Measurements from ENCODE around the gene IL17RD.

The IL17RD gene

DNA sequence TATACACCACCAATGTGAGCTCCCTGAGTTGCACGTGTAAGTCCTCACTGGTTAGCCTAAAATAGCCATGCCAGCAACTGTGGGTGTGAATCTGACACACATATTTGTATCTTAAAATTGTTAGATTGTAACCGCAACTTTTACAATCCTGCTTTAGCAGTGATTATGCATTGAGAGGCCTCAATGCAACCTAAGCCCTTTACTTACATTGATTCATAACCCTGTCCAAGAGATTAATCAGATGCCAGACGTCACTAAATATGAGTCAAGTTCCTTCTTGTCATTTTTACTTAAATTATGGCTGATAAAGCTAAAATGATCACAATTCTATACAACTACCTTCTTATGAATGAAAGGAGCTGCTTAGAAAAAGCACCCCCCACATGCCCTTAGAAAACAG, 46.9 kb downstream of the IL17RD start:
- Histone ChIP-seq H3K79me1 (ENCODE audit: low read depth, low read length) (peaks cover 9% of the 10 kb centered on the region), H4K91ac (ENCODE audit: low read depth, low read length, poor library complexity) (no peak overlapping the region), H3K23ac (ENCODE audit: low read depth, low read length, poor library complexity) (no peak overlapping the region), H3K9me3 (replicated peaks in 1 of 2; ENCODE audit: control insufficient read depth in 2 of 2, insufficient read depth in 1 of 2, low read depth in 1 of 2, low read length in 2 of 2) (no peaks in the 10 kb centered on the region), H2AFZ (ENCODE audit: low read length) (no peak overlapping the region), H3K4ac (ENCODE audit: low read length) (no peak overlapping the region), H3K4me1 (ENCODE audit: control insufficient read depth in 2 of 2, insufficient read depth in 1 of 2, low read depth in 1 of 2, low read length in 2 of 2) (peaks cover 0 to 8% of the 10 kb centered on the region in 2 donors), H3K14ac (ENCODE audit: low read length) (no peak overlapping the region), H3K4me3 (ENCODE audit: low read length in 2 of 2) (no peak overlapping the region), H2BK5ac (ENCODE audit: low read length) (no peak overlapping the region), H3K4me2 (ENCODE audit: insufficient read depth, low read length, poor library complexity, severe bottlenecking) (no peak overlapping the region), H2BK120ac (ENCODE audit: low read depth, low read length) (no peak overlapping the region), H3K18ac (ENCODE audit: low read length) (no peak overlapping the region), H4K8ac (ENCODE audit: low read depth, low read length) (no peak overlapping the region), H3K27me3 (ENCODE audit: control insufficient read depth in 3 of 3, insufficient read depth in 3 of 3, low read depth in 1 of 3, low read length in 3 of 3) (no peaks in the 10 kb centered on the region), H3K27ac (replicated peaks; ENCODE audit: low read length) (no peak overlapping the region), H3K9ac (ENCODE audit: low read depth, low read length, poor library complexity) (no peak overlapping the region), H3K36me3 (replicated peaks in 1 of 2; ENCODE audit: control insufficient read depth in 2 of 2, insufficient read depth in 2 of 2, low read length in 2 of 2) (peaks cover 9 to 44% of the 10 kb centered on the region in 2 donors), H2AK5ac (ENCODE audit: low read depth, low read length) (no peak overlapping the region), H2BK12ac (ENCODE audit: low read length) (no peak overlapping the region), H2BK15ac (ENCODE audit: low read length) (no peak overlapping the region)
- WGBS, 2 donors (ENCODE audit: extremely low coverage in 2 of 2, insufficient read length in 2 of 2, insufficient replicate concordance in 1 of 2): no CpG with 5 or more reads among the region's 3 CpGs
- no peak for DNase-seq (ENCODE audit: low spot score)

DNA sequence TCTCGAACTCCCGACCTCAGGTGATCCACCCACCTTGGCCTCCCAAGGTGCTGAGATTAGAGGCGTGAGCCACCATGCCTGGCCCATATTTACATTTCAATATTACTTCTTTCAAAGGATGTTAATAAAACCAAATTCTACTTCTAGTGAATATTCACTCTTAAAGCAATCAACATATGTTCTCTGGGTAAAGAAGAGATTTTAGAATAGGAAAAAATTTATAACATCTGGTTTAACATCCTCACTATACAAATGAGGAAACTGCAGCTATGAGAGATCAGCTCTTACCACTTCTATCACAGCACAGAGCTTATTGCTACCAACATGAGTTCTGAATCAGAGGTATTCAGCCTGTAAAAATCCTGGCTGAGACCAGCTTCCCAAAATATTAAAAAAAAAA, 48.7 kb downstream of the IL17RD start:
- no peaks in the 10 kb centered on the region for H3K9me3 ChIP-seq (replicated peaks in 1 of 2; ENCODE audit: control insufficient read depth in 2 of 2, insufficient read depth in 1 of 2, low read depth in 1 of 2, low read length in 2 of 2)
- no peak overlapping the region for H3K18ac ChIP-seq (ENCODE audit: low read length)
- no CpG with 5 or more reads among the region's 3 CpGs for WGBS, 2 donors (ENCODE audit: extremely low coverage in 2 of 2, insufficient read length in 2 of 2, insufficient replicate concordance in 1 of 2)
- no peak overlapping the region for H2BK15ac ChIP-seq (ENCODE audit: low read length)
- H3K14ac ChIP-seq (ENCODE audit: low read length): no peak overlapping the region
- H3K79me1 ChIP-seq (ENCODE audit: low read depth, low read length): peaks cover 3% of the 10 kb centered on the region
- H2AFZ ChIP-seq (ENCODE audit: low read length): no peak overlapping the region
- H3K4me3 ChIP-seq (ENCODE audit: low read length in 2 of 2): no peak overlapping the region
- no peak overlapping the region for H2BK12ac ChIP-seq (ENCODE audit: low read length)
- no peaks in the 10 kb centered on the region for H3K27me3 ChIP-seq (ENCODE audit: control insufficient read depth in 3 of 3, insufficient read depth in 3 of 3, low read depth in 1 of 3, low read length in 3 of 3)
- H3K23ac ChIP-seq (ENCODE audit: low read depth, low read length, poor library complexity): no peak overlapping the region
- no peak for DNase-seq (ENCODE audit: low spot score)
- H2BK5ac ChIP-seq (ENCODE audit: low read length): no peak overlapping the region
- no peak overlapping the region for H4K91ac ChIP-seq (ENCODE audit: low read depth, low read length, poor library complexity)
- no peak overlapping the region for H3K9ac ChIP-seq (ENCODE audit: low read depth, low read length, poor library complexity)
- H3K36me3 ChIP-seq (replicated peaks in 1 of 2; ENCODE audit: control insufficient read depth in 2 of 2, insufficient read depth in 2 of 2, low read length in 2 of 2): peaks cover 13 to 52% of the 10 kb centered on the region in 2 donors
- H2AK5ac ChIP-seq (ENCODE audit: low read depth, low read length): no peak overlapping the region
- no peak overlapping the region for H3K4ac ChIP-seq (ENCODE audit: low read length)
- no peak overlapping the region for H3K27ac ChIP-seq (replicated peaks; ENCODE audit: low read length)
- no peak overlapping the region for H4K8ac ChIP-seq (ENCODE audit: low read depth, low read length)
- no peak overlapping the region for H2BK120ac ChIP-seq (ENCODE audit: low read depth, low read length)
- H3K4me1 ChIP-seq (ENCODE audit: control insufficient read depth in 2 of 2, insufficient read depth in 1 of 2, low read depth in 1 of 2, low read length in 2 of 2): peaks cover 0 to 6% of the 10 kb centered on the region in 2 donors
- no peak overlapping the region for H3K4me2 ChIP-seq (ENCODE audit: insufficient read depth, low read length, poor library complexity, severe bottlenecking)

DNA sequence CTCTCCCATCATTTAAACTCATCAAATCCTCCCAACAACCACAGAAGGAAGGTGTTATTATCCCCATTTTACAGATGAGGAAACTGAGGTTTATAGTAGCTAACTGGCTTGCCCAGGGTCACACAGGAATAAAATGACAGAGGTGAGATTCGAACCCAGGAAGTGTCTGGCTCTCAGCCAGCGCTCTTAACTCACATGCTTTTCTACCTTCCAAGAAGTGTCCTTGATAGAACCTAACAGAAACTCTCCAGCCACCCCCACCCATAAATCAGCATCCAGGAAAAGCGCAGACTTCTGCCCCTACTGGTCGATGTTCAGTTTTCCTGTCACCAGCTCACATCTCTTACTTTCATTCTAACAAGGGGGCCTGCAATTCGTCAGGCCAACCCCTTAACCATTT, 52.9 kb downstream of the IL17RD start:
- no peak overlapping the region for H3K4me3 ChIP-seq (ENCODE audit: low read length in 2 of 2)
- no peak overlapping the region for H2BK12ac ChIP-seq (ENCODE audit: low read length)
- no peak overlapping the region for H3K23ac ChIP-seq (ENCODE audit: low read depth, low read length, poor library complexity)
- no peak overlapping the region for H2AK5ac ChIP-seq (ENCODE audit: low read depth, low read length)
- no peaks in the 10 kb centered on the region for H3K9me3 ChIP-seq (replicated peaks in 1 of 2; ENCODE audit: control insufficient read depth in 2 of 2, insufficient read depth in 1 of 2, low read depth in 1 of 2, low read length in 2 of 2)
- no peak for DNase-seq (ENCODE audit: low spot score)
- no peak overlapping the region for H3K9ac ChIP-seq (ENCODE audit: low read depth, low read length, poor library complexity)
- H3K18ac ChIP-seq (ENCODE audit: low read length): no peak overlapping the region
- no CpG with 5 or more reads among the region's 5 CpGs for WGBS, 2 donors (ENCODE audit: extremely low coverage in 2 of 2, insufficient read length in 2 of 2, insufficient replicate concordance in 1 of 2)
- no peaks in the 10 kb centered on the region for H3K27me3 ChIP-seq (ENCODE audit: control insufficient read depth in 3 of 3, insufficient read depth in 3 of 3, low read depth in 1 of 3, low read length in 3 of 3)
- no peak overlapping the region for H3K14ac ChIP-seq (ENCODE audit: low read length)
- no peak overlapping the region for H4K91ac ChIP-seq (ENCODE audit: low read depth, low read length, poor library complexity)
- H2BK15ac ChIP-seq (ENCODE audit: low read length): no peak overlapping the region
- peak overlapping the region; percentile 50 for H3K27ac ChIP-seq (replicated peaks; ENCODE audit: low read length)
- no peak overlapping the region for H4K8ac ChIP-seq (ENCODE audit: low read depth, low read length)
- H2BK5ac ChIP-seq (ENCODE audit: low read length): no peak overlapping the region
- no peak overlapping the region for H3K4me2 ChIP-seq (ENCODE audit: insufficient read depth, low read length, poor library complexity, severe bottlenecking)
- H2AFZ ChIP-seq (ENCODE audit: low read length): no peak overlapping the region
- peaks cover 17 to 76% of the 10 kb centered on the region in 2 donors for H3K36me3 ChIP-seq (replicated peaks in 1 of 2; ENCODE audit: control insufficient read depth in 2 of 2, insufficient read depth in 2 of 2, low read length in 2 of 2)
- H3K4ac ChIP-seq (ENCODE audit: low read length): no peak overlapping the region
- H3K79me1 ChIP-seq (ENCODE audit: low read depth, low read length): peaks cover 3% of the 10 kb centered on the region
- peaks cover 2 to 13% of the 10 kb centered on the region in 2 donors for H3K4me1 ChIP-seq (ENCODE audit: control insufficient read depth in 2 of 2, insufficient read depth in 1 of 2, low read depth in 1 of 2, low read length in 2 of 2)
- H2BK120ac ChIP-seq (ENCODE audit: low read depth, low read length): no peak overlapping the region

GRCh38 chr3:57110798-57111197, 54.4 kb downstream of the IL17RD start:
- Histone ChIP-seq H2AFZ (ENCODE audit: low read length) (no peak overlapping the region), H3K18ac (ENCODE audit: low read length) (no peak overlapping the region), H3K23ac (ENCODE audit: low read depth, low read length, poor library complexity) (no peak overlapping the region), H3K9ac (ENCODE audit: low read depth, low read length, poor library complexity) (no peak overlapping the region), H3K27me3 (ENCODE audit: control insufficient read depth in 3 of 3, insufficient read depth in 3 of 3, low read depth in 1 of 3, low read length in 3 of 3) (no peaks in the 10 kb centered on the region), H2BK5ac (ENCODE audit: low read length) (no peak overlapping the region), H3K36me3 (replicated peaks in 1 of 2; ENCODE audit: control insufficient read depth in 2 of 2, insufficient read depth in 2 of 2, low read length in 2 of 2) (peaks cover 21 to 88% of the 10 kb centered on the region in 2 donors), H2AK5ac (ENCODE audit: low read depth, low read length) (no peak overlapping the region), H3K14ac (ENCODE audit: low read length) (no peak overlapping the region), H3K9me3 (replicated peaks in 1 of 2; ENCODE audit: control insufficient read depth in 2 of 2, insufficient read depth in 1 of 2, low read depth in 1 of 2, low read length in 2 of 2) (no peaks in the 10 kb centered on the region), H4K91ac (ENCODE audit: low read depth, low read length, poor library complexity) (no peak overlapping the region), H3K4me3 (ENCODE audit: low read length in 2 of 2) (no peak overlapping the region), H2BK120ac (ENCODE audit: low read depth, low read length) (no peak overlapping the region), H3K79me1 (ENCODE audit: low read depth, low read length) (peaks cover 3% of the 10 kb centered on the region), H4K8ac (ENCODE audit: low read depth, low read length) (no peak overlapping the region), H2BK15ac (ENCODE audit: low read length) (no peak overlapping the region), H3K4me2 (ENCODE audit: insufficient read depth, low read length, poor library complexity, severe bottlenecking) (peak overlapping the region; percentile 22), H3K27ac (replicated peaks; ENCODE audit: low read length) (peak overlapping the region; percentile 75), H3K4ac (ENCODE audit: low read length) (no peak overlapping the region), H2BK12ac (ENCODE audit: low read length) (no peak overlapping the region), H3K4me1 (ENCODE audit: control insufficient read depth in 2 of 2, insufficient read depth in 1 of 2, low read depth in 1 of 2, low read length in 2 of 2) (peaks cover 2 to 15% of the 10 kb centered on the region in 2 donors)
- no CpG with 5 or more reads among the region's 14 CpGs for WGBS, 2 donors (ENCODE audit: extremely low coverage in 2 of 2, insufficient read length in 2 of 2, insufficient replicate concordance in 1 of 2)
- peak; percentile 71 for DNase-seq (ENCODE audit: low spot score)
